NCI-H187 (cell line): ENCODE data around the gene TARDBP.
"Not testable (repeated sequence)": the region's sequence is repeated elsewhere in the genome, so short reads cannot be mapped to it uniquely, and the experiment has no call there.

Experiments
- DNase-seq, 2 experiments: peaks; one replicate each; lab custom pipeline; 2025; lab: John Stamatoyannopoulos, UW

TARDBP gene

DNA sequence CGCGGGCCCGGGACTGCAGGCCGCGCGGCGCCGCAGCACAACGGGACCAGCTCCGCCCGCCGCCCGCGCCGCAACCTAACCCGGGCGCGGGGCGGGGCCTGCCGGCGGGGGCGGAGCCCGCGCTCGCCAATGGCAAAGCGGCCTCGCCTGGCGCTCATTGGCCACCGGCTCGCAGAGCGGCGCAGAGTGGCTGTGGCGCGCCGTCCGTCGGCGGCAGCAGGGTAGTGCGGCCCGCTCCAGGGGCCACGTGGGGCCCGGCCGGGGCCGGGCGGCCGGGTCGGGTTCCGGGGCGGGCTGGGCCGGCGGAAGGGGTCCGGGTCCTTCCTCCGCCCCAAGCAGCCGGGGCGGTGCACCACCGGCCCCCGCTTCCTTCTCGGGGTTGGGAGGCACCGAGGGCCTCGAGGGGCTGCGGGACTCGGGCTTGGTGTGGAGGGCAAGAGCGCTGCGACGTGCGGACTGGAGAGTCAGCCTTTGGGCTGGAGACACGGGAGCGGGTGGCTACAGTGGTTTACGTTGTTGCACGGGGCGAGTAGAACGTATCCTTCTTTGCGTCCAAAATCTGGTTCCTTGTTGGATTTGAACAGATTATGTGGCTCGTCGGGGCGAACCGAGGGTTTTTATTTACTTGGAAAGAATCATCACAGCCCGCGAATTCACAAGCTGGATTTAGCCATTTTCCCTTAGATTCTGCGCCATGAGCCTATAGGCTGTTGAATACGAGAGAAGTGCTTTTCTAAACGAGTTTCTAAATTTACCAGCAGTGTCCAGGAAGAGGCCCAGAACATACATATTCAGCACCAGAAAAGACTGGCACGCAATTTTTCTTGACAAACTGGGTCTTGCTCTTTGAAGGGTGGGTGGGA, 47.7 kb downstream of the TARDBP start, which contains the start of gene SRM:
Gene SRM, minus strand, starts transcription at position 51 of the 863 bp plus-strand sequence. CDS start 75 bp downstream, outside the sequence.
- peak; percentile 72 to 77 for DNase-seq

DNA sequence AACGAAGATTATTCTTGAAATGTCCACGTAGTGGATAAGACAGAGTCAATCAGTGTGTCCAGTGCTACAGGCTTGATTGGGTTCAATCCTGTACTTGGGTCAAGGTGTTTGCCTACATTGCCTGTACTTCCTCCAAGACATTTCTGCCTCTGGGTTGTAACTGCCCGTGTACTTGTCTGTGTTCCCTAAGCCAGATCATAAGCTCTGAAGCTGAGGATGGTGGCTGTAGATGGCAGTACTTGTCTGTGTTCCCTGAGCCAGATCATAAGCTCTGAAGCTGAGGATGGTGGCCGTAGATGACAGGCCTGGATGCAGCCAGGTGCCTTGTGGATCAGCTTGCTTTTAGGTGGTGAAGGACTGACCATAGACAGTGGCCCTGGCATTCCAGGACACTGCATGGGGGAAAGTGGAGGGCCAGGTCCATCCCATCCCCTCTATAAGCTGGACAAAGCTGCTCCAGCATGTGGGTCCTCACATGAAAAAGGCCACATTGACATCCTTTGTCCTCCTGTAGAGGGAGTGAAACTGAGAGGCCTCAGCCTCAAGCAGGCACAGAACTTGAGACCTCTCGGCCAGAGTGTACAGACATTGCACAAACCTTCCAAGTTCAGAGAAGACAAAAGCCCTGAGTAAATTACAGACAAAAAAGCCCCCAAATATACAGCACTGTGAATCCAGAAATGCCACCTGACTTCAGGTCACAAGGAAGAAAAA, 49.4 kb downstream of the TARDBP start:
- no peak for DNase-seq

- DNase-seq, result peak; percentile 57 to 65
These were observed 50.5 kb downstream of the TARDBP start for GRCh38 chr1:11062965-11063401.

DNA sequence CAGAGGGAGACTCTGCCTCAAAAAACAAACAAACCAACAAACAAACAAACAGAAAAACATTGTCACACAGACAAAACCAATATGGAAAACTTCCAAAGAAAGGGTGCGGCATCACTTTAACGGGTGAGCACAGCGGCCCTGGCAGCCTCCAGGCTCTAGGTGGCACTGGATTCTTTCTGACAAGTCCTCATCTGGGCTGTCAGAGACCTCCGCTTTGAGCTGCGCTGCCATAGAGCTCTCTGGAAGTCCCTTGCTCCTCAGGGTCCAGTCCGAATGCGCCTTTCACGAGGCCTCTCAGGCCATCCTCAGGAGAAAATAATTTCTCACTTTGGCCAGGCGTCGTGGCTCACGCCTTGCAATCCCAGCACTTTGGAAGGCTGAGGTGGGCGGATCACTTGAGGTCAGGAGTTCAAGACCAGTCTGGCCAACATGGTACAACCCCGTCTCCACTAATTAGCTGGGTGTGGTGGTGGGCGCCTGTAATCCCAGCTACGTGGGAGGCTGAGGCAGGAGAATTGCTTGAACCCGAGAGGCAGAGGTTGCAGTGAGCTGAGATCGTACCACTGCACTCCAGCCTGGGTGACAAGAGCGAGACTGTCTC, 51.6 kb downstream of the TARDBP start:
- DNase-seq, result not testable (repeated sequence)

DNA sequence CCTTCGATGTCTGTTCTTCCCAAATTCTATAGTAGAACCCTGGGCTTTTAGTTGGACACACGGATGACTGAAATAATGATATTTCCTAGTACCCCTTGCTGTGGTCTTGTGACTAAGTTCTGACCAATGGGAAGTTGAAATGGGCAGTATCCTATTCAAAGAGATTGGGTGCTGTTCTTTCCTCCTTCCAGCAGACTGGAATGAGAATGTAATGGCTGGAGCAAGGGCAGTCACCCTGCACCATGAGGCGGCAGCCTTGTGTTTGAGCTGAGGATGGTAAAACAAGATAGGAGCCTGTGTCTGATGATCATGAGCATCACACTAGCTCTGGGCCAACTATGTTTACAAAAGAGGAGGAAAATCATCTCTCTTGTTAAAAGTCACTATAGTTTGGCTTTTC, 52.5 kb downstream of the TARDBP start:
- no peak for DNase-seq

- no peak for DNase-seq
These were observed 53.3 kb downstream of the TARDBP start for GRCh38 chr1:11065796-11066195.

DNA sequence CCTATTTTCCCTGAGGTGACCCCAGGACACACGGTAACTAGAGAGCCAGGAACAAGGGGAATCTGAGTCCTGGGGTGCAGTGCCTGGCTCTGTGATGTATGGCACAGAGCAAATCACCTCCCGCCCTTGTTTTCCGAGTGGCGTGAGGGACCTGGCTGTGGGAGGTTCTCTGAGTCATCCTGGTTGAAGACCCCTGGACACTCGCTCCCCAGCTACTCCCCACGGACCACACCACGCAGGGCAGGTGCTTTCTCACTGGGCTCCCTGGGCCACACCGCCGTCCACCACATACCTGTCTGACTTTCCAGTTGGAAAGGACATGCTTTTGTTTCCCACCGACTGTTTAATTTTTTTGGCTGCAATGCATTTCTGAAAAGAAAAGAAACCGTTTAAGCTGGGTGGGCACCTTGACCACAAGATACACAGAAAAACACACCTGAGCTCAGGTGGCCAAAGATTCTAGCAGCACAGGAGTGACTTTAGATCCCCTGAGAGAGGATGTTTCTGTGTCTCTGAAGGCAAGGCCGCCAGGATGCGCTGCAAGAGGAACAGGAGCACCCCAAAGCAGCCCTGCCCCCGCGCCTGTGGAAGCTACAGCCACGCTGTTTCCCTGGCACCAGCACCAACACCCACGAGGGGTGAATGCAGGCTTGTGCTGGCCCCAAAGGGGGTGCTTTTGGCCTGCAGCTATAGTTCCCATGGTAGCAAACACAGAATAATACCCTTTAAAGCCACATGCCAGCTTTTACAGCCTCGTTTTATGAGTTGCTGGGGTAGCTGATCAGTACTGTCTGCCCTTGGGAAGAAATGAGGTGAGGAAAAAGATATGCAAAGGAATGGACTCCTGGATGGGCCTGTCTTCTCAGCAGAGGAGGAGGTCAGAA, 55.5 kb downstream of the TARDBP start:
- no peak for DNase-seq

GRCh38 chr1:11068600-11069473, 56.4 kb downstream of the TARDBP start:
- DNase-seq, result no peak

DNA sequence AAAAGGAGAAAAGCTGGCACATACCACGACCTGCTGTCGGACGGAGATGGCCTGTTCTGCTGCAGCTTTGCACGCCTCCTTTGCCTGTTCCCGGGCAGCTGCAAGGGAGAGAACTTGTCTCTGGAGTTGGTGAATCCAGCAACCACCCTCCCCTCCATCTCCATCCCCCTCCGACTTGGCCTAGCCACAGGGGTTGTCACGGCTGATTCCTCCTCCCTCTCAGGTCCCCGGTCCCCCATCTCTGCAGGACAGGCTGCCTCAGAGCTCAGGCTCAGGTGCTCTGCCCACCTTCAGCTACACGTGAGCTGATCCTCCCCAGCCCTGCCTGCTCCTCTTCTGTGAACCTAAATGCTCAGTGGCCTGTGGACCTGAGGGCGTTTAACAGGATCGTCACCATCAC, 58.4 kb downstream of the TARDBP start:
- no peak for DNase-seq

DNA sequence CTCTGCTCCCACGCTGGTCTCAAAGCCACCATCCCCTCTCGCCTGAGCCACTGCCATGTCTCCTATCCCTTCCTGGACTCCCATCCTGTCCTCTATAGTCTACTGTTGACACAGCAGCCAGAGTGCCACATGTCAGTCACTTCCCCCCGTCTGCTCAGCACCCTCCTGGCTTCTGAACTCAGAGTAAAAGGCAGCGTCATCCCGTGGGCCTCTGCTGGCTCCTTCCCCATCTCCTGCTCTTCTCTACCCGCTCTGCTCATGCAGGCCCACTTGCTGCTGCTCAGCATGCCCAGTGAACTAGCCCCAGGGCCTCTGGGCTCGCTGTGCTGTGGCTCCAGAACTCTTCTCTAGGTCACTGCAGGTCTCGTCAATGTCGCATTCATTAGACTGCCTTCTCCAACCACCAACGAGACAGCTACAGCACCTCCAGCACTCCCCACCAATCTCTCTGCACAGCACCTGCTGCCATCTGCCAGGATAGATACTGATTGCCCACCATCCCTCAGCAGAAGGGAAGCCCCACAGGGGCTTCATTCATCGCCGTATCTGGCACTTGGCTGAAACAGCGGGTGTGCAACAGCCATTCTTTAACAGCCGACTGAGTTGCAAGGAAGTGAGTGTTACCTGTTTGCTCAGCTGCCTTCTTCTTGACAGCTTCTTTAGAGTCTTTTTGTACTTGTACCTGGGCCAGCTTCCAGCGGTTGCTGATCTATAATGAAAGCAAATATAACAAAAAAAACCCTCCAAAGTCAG, 59.2 kb downstream of the TARDBP start:
- peak; percentile 31 to 53 for DNase-seq

- peak; percentile 44 to 56 for DNase-seq
These were observed 59.9 kb downstream of the TARDBP start for GRCh38 chr1:11072216-11072917.

DNA sequence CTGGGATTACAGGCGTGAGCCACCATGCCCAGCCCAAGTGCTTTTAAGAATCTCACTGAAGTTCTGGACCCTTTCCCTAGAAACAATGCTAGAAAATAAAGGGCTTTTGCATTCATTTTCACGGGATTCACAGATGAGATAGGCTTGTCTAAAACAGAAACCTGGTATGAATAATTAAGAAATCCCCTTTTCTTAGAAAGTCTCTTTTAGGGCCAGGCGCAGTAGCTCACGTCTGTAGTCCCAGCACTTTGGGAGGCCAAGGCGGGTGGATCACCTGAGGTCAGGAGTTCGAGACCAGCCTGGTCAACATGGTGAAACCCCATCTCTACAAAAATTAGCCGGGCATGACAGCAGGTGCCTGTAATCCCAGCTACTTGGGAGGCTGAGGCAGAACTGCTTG, 60.9 kb downstream of the TARDBP start:
- not testable (repeated sequence) for DNase-seq
